ENCODE data around the gene B4GALT6.

Gene B4GALT6

DNA sequence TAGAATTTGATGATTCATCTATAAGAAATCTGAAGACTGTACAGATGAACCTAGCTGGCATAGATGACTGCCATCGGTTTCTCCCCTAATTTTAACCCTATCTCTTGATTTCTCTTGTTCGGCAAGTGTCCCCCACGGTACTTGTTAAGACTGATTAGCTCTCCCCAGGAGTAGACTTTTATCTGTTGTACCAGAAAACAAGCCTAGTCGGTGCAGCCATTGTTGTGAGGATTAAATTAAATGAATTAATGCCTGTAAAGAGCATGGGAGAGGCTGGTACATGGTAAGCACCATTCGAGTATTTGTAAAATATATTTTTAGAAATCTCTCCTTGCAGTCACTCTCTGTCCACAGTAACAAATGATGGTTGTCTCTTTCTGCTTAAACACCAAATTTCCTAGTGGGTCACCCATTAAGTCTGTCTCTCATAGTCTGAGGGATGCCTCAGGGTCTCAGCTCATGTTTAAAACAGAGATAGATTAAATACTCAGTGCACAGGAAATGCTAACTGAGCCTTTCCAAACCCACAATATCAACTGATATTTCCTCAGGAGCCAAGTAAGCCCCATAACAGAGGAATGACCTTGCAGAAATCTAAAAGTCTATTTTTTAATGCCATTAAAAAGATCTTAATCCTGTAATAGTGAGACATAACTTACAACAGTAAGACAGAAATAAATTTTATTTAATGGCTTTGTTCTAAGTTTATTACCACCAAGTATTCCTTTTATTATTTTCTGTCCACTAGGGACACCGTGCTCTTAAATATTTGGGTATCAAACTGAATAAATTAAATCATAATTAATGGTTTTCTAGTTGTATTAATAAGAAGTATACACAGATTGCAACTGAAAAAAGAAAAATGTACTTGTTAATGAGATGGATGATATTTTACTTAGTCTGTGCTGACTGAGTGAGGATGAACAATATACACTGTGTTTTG lies 2.9 kb upstream of the B4GALT6 start:
- DNase-seq = no peak

DNA sequence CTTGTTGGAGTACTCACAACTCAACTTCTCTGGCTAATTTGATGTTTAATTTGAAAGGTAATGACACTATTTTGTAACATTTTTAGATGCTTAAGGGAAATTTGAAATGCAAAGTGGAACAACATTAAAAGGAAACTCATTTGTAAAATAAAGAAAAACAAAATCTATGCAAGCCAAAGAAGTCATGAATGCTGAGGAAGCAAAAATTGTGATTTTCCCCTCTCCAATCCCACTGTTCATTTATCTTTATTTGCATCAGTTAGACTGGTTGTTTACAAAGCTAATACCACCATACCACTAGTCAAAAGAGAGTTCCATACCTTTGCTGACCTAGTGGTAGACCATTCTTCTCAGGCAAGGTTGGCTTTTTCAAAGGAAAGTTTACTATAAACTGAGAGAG lies 2.2 kb upstream of the B4GALT6 start:
- DNase-seq = no peak

DNA sequence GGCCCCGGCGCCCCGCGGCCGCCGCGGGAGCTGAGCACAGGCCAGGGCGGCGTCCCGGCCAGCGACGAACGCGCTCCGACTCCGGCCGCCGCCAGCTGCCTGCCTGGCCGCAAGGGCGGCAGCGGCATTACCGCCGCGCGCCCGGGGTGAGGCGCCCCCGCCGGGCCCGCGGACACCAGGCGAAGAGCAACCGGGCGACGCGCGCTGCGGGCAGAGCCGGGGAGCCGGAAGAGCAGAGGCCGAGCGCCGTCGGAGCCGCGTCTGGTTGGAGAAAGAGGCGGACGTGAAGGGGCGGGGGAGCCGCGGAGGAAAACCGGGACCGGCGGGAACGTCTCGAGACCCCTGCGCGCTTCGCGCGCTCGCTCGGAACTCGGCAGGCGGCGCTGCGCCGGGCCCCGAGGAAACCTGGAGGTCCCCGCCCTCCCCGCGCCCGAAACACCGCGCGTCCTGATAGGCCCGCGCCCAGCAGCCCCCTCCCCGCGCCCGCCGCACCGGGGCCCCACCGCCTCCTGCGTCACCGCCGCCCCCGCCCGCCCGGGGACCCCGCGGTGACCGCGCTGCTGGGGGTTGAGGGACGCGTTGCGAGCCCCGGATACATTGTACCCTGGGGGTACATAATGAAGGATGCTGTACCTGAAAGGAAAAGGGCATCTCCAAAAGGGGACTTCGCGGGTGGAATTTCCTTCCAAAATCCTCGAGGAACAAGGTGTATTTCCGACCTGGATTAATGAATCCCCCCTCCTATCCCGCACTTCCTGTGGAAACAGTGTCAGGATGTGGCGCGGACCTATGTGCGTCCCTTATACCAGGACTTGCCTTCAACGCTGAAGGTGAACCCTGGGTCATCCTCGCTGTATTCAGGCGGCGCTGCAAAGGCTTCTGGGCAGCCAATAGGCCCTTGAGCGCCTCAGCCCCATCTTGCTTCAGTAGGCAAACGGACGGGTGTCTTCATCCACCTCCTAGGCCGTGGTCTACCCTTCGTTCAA lies 1.0 kb upstream of the B4GALT6 start:
- DNase-seq = no peak

DNA sequence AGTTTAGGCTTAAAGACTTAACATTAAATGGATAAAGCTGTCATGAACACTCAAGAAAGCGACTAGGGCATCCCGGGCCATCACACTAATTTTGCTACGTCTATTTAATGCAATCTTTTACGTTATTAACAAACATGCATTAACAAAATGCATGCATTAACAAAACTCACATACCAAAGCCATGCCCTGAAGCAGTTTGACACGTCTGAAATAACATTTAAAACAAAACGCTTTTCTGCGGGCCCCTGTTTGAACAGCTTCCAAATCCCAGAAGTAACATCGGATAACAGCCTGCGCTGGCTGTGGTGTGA lies 458 bp downstream of the B4GALT6 start:
- no peak for DNase-seq

DNA sequence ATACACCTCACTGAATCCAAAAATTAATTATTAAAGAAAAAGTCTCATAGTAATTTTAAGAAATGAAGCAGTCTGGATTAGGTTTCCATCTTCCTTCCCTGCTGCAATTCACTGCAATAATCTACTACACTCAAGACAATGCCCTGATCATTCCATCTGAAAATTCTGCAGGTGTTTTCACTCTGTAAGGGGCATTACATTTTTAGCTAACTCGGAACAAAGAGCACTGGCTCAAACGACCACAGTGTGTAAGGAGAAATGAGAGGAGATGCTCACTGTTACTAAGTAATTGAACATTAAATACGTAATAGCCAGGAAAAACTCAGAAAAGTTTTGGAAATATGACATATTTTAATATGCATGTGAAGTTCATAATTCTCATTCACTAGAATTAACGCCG lies 1.3 kb downstream of the B4GALT6 start:
- DNase-seq = no peak

DNA sequence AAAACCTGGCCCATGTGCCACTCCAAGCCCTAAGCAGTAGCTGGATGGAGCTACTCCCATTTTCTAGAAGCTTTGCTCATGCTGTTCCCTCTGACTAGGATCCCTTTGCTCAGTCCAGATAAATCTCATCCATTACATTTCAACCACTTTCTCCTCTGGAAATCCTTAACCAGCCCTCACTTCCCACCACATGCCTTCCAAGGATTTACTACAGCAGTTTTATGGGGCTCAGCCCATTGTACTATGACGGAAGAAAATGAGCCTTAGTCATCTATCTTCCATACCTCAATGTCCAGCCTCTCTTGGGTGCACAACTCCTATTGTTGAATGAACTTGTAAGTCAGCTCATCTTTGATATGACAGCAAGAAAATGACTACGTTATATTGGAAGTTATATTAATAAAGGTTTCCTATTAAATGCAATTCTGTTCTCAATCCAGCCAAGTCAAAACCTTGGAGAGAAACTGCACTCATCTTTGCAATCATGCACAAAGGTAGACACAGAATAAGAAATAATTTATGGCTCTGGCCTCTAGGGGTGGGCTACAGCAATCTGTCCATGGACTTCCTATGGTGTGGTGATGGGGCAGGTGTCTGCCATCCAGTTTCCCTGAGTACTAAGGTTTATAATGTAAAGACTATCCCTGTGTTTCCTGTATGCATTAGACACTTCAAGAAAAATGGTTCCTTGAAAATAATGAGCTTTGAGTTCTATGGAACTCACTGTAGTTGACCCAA lies 3.4 kb downstream of the B4GALT6 start:
- DNase-seq = no peak

DNA sequence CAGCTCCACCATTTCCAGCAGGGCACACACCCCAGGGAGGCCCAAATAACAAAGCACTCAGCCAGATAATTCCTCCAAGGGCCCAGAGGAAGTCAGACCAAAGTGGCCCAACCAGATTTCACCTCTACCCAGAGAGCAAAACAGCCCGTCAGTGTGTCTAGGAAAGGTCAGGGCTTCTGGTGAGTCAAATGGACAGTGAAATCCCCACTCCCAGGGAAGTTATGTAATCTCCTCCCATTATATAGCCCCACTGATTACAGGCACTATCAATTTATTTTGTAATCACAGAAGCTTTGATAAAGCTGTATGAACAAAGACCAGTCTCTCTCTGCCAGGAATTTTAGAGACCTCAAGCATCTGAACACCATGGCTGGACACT lies 4.0 kb downstream of the B4GALT6 start:
- no peak for DNase-seq

DNA sequence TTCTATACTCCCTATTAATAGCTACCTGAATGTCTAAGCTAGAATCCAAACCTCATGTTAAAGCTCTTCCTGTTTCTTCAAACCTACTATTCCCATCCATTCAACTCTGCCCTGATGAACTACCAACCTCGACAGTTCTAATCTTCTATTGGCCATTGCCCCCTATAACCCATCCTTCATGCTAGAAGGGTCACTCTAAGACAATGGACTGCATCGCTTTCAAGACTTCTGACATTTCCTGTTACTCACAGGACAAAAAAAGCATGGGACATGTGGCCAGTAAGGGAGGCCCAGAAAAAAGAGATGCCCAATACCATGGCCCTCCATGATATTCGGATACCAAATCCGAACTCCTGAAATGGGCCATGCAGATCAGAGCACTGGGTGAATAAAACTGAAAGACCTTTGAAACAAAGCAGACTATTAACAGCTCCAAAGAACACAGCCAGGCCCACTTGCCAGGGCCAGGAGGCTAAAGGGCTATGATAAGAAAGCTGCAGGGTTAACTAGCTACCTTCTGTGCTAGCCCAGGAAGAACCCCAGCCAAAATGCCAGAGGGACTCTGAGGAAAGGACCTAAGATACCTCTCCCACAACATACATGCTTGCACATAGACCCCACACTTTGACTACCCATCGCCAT lies 4.5 kb downstream of the B4GALT6 start:
- DNase-seq = no peak

DNA sequence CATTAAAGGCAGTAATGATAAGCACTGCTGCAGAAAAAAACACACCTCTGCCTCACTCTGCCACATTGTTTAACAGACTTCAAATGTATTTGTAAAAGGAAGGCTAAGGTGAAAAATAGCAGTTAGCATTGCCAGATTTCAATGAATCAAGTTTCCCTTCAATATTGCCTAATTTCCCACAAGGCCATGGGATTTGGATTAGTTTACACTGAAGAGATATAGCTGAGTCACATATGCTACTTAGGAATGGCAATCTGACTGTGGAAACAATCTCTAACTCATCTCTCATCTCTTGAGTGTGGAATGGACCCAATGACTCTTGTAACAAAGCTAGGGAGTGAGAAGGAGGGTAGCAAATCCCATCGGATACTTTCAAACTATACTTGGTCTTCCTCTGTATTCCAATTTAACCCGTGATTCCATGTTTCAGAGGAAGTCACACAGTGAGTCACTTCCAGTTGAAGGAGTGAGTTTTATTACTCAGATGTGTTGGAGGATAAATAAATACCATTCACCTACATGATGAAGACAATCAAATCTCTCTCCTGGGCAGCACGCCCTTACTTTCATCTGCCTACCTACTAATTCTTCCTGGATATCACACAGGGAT lies 5.1 kb downstream of the B4GALT6 start:
- no peak for DNase-seq

DNA sequence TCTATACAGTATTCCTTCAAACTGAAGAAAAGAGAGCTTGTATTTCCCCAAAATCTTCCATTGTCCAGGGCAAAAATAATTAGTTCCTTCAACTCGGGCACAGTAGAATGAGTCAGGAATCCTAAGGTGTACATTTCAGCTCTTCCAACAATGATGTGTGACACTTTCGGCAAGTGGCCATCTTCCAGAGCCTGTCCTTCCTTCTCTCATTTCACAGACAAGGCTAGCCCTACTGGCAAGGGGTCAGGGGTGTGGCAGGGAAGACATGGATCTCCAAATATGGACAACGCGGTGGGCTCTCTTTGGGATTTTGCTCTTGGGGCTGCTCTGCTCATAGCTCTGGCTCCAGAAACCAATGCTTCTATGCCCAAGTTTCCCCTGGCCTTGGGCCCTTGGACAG lies 6.0 kb downstream of the B4GALT6 start:
- no peak for DNase-seq

DNA sequence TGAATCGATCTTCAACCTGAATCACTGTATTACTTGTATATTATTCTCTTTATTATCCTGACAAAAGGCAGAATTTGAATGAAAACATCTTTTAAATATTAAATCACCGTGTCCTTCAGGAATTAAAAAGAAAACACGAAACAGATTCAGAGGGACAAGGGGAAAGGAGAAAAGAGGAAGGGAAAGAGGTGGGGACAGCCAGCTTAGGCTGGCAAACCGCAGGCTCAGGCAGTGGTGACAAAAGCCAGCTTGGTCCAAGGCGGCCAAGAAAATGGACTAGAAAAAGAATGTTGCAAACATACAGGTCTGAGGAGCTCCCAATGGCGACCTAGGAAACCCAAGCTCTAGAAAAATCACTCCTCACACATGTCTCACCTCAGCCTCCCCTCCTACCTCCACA lies 6.8 kb downstream of the B4GALT6 start:
- DNase-seq = no peak

DNA sequence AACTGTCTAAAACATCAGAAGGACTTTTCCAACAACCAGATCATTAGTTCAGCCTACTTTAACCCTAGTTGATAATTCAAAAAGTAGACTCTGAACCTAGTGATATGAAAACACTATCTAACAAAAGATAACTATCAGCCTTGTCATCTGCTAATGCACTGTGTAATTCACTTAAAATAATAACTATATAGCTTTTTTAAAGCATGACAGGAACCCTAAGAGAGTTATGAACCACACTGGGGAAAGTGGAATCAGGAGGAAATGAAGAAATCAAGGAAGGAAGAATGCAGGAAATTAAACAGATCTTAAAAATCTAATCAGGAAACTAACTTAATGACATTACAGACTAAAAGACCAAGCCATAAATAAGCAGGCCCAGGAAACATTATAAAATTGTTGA lies 9.0 kb downstream of the B4GALT6 start:
- DNase-seq = no peak

DNA sequence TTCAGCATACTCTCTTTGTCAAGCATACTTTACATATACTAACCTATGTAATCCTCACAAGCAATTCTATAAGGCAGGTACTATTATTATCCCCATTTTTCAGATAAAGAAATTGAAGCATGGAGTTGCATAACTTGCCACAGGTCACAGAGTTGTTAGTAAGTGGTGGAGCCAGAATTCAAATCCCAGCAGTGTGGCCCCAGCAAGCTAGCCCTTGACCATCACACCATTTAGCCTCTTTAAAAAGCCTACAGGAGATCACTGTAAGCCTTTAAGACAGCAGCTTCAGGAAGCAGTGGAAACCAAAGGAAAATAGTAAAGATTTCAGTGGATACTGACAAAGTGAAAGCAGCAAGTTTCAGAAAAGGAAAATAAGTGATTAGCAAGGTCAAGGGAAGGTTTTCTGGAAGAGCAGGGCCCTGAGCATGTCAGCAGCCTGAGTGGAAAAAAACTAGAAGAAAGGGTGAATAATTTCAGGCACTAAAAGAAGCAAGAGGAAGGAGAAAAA lies 11.7 kb downstream of the B4GALT6 start:
- no peak for DNase-seq

DNA sequence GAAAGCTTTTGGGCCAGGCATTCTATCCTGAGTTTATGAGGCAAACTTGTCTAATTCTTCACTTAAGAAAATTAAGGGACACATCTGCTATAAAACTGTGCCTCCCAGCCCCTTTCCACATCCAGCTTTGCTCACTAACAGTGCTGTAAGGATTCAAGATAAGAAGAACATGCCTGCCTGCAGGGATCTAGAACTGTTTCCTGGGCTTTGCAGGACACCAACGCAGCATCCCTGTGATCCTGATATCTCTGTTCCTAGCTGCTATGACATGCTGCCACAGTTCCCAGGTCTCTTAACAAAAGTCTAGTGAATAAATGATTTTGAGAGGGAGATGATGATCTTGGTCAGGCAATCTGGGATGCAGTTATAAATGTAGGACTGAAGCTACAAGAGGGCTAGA lies 12.4 kb downstream of the B4GALT6 start:
- DNase-seq = no peak

DNA sequence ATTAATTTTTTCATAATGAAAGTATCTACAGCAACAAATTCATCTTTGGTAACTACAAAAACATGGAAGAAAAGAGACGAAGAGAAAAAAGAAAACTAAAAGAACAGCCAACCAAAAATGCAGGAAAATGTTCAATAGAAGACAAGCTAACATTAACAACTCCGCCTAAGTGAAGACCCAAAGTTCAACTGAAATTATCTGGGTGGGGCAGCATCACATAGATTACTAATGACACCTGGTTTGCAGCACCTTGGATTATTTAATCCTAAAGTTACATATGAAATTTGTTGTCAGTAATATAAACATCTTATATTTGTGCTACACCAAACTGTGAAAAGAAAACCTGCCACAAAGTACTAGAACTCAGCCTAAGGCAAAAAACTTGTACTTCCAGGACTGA lies 14.8 kb downstream of the B4GALT6 start:
- no peak for DNase-seq

DNA sequence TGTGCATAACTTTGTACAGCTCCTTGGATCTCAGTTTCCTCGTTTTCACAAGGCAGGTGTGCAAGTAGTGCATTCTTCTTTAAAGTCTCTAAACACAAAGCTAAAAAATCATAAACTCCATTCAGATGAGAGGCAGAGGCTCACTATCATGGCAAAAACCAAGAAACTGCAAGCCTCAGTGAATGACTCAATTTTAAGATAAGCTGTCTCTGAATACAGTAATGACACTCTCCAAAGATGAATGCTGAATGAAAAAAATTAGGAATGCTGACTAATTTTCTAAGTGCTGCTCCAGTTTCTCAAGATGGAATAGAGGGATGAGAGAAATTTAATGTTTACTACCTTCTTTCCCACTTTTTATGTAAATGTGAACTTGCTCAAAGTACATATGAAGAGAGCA lies 17.2 kb downstream of the B4GALT6 start:
- DNase-seq = no peak

DNA sequence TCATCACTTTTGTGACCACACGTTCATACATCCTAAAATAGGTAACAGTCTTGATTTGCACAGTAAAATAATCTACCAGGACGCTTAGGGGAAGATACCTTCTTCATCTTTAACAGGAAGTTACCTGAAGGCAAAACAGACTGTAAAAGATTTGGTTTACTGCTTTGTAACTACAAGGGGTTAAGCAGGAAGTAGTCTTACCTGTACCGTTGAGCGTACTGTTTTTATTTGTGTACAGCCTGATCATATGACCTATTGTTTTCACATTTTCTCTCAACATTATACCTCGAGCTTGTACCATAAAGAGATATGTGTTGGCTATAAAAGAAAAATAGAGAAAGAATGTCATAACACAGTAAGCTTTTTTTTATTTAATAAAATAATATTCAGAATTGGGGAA lies 18.3 kb downstream of the B4GALT6 start:
- no peak for DNase-seq

DNA sequence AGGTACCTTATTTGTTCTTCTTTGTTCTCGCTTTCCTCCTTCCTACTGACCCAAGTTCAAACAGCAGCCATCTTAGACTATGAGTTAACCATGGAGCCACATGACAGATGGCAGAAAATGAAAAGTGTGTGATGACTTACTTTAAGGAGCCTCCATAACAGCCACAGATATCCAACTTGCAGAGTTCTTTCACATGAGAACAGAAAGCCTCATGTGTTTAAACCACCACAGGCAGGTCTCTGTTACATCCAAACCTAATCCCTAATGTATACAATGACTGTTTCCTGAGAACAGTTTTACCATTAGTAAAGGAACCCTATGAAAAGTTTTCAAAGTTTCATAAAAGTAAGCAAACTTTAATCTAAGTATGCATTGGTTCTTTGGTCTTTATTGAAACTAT lies 20.3 kb downstream of the B4GALT6 start:
- no peak for DNase-seq

DNA sequence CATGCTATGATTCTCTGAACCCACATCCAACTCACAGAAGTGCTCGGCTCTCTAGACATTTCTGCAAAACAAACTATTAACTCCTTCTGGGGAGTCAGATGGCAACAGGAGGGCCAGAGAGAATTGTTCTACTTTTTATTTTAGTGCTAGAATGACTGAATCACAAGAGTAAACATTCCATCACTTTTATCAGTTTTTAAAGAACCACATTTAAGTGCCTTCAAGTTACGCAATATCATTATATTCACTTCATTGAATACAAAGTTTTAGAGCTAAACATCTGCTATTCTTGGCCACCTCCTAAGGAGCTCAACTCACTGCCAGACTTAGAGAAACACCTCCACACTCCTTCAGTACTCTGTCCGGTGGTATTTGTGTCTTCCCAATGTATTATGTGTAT lies 22.4 kb downstream of the B4GALT6 start:
- no peak for DNase-seq

DNA sequence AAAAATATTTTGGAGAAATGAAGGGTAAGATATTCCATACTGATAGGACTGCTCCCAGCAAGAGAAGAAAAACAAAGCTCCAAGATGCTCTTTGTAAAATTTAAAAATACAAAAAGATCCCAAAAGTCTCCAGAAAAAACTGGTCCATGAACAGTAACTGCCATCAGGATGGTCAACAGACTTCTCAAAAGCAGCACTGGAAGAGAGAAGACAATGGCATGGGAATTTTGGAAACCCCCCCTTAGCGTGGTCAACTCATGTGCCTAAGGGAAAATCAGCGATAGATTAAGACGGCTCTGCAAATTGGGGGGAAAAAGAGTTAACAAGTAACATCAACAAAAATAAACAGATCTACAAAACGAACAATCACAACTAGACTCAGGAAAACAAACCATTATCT lies 23.6 kb downstream of the B4GALT6 start:
- no peak for DNase-seq

DNA sequence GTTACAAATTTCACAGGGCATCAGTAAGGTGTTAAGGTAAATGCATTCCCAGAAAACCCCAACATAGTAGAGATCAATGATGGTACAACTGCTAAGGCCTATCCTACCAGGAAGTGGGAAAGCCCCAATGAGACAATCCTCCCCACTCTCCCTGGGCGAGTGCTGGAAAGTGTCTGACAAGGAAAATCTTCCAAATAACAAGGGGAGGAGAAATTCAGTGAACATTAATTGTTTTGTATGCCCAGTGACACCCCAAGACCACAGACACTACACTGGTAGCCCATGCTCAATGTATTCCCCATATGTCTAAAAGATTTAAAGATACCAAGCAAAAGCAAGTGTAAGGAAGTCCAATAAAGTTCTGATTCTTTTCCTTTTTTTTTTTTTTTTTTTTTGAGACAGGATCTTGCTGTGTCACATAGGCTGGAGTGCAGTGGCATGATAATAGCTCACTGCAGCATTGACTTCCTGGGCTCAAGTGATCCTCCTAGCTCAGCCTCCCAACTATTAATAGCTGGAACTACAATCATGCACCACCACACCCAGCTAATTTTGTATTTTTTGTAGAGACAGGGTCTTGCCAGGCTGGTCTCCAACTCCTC lies 24.7 kb downstream of the B4GALT6 start:
- no peak for DNase-seq
